HepG2 (cell line): ENCODE results near the gene FAM53B.

Experiments
- ETV5 ChIP-seq: IDR thresholded peaks from 2 replicates; pipeline ENCODE4 v1.6.1; 2018; ENCODE audit warnings: missing biosample characterization, missing genetic modification reagents, inconsistent platforms, borderline replicate concordance
- EZH2 ChIP-seq: conservative IDR thresholded peaks from 2 replicates; pipeline ENCODE4 v1.6.1; 2012; ENCODE audit warnings: mild to moderate bottlenecking, low read depth, low read length, moderate library complexity
- GPN1 ChIP-seq: sonication (generic); formaldehyde crosslinking; IDR thresholded peaks from 2 replicates; pipeline ENCODE4 v1.5.1; 2020; ENCODE audit warnings: missing genetic modification reagents, borderline replicate concordance
- KLF12 ChIP-seq: sonication (generic); formaldehyde crosslinking; IDR thresholded peaks from 2 replicates; pipeline ENCODE4 v1.4.0; 2020; ENCODE audit warnings: missing genetic modification reagents, borderline replicate concordance
- NR3C1 ChIP-seq: sonication (generic); formaldehyde crosslinking; IDR thresholded peaks from 2 replicates; pipeline ENCODE4 v1.4.0; 2020; ENCODE audit warnings: missing genetic modification reagents
- PPARG ChIP-seq: conservative IDR thresholded peaks from 2 replicates; pipeline ENCODE4 v1.6.1; 2016; ENCODE audit warnings: missing biosample characterization, missing genetic modification reagents
- TCF7L2 ChIP-seq: IDR thresholded peaks from 2 replicates; pipeline ENCODE4 v1.6.1; 2011; ENCODE audit warnings: mild to moderate bottlenecking, low read depth, low read length, moderate library complexity
- ZFP36 ChIP-seq: fragments of 150-350 bp; IDR thresholded peaks from 2 replicates; pipeline ENCODE4 v1.6.1; 2018; ENCODE audit warnings: borderline replicate concordance, low read length, low read depth; ENCODE audit not compliant: partially characterized antibody
- TF ChIP-seq, protein P1 (sequence below): sonication (generic); formaldehyde crosslinking; IDR thresholded peaks from 2 replicates; pipeline ENCODE4 v1.4.0; 2020; ENCODE audit warnings: missing genetic modification reagents, mild to moderate bottlenecking, borderline replicate concordance
- TF ChIP-seq, protein P2 (sequence below): sonication (generic); formaldehyde crosslinking; IDR thresholded peaks from 2 replicates; pipeline ENCODE4 v1.5.0; 2020; ENCODE audit warnings: mild to moderate bottlenecking, missing genetic modification reagents, moderate library complexity
- TF ChIP-seq, protein P3 (sequence below): sonication (generic); formaldehyde crosslinking; IDR thresholded peaks from 2 replicates; pipeline ENCODE4 v1.4.0; 2020; ENCODE audit warnings: mild to moderate bottlenecking, missing genetic modification reagents
- TF ChIP-seq, protein P4 (sequence below): sonication (generic); formaldehyde crosslinking; IDR thresholded peaks from 2 replicates; pipeline ENCODE4 v1.8.1; 2023; ENCODE audit warnings: missing genetic modification reagents, inconsistent platforms, borderline replicate concordance

DNA sequence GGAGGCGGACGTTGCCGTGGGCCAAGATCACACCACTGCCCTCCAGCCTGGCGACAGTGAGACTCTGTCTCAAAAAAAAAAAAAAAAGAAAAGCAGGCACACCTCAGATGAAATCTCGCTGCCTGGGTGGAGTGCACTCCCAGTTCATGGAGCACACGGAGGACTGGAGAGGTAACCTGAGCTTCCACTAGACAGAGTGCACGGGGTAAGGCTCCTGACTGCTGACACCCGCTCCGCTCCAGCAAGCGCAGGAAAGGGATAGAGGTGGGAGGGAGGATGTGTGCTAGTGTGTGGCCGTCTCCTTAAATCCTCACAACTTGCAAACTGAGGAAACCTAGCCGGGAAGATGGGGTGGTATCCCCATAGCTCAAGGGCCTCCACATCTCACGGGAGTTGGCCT lies 50.8 kb downstream of the FAM53B start:
- TF ChIP-seq PPARG (CRISPR knock-in tag) = no peak
- TF ChIP-seq ETV5 (CRISPR knock-in tag) = no peak
- TF ChIP-seq EZH2 = no peak
- TF ChIP-seq KLF12 = no peak
- TF ChIP-seq, protein P1, sequence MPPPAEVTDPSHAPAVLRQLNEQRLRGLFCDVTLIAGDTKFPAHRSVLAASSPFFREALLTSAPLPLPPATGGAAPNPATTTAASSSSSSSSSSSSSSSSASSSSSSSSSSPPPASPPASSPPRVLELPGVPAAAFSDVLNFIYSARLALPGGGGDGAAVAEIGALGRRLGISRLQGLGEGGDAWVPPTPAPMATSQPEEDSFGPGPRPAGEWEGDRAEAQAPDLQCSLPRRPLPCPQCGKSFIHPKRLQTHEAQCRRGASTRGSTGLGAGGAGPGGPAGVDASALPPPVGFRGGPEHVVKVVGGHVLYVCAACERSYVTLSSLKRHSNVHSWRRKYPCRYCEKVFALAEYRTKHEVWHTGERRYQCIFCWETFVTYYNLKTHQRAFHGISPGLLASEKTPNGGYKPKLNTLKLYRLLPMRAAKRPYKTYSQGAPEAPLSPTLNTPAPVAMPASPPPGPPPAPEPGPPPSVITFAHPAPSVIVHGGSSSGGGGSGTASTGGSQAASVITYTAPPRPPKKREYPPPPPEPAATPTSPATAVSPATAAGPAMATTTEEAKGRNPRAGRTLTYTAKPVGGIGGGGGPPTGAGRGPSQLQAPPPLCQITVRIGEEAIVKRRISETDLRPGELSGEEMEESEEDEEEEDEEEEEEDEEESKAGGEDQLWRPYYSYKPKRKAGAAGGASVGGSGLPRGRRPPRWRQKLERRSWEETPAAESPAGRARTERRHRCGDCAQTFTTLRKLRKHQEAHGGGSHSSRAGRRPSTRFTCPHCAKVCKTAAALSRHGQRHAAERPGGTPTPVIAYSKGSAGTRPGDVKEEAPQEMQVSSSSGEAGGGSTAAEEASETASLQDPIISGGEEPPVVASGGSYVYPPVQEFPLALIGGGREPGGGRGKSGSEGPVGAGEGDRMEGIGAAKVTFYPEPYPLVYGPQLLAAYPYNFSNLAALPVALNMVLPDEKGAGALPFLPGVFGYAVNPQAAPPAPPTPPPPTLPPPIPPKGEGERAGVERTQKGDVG (CRISPR knock-in tag) = no peak
- no peak for TF ChIP-seq ZFP36
- no peak for TF ChIP-seq NR3C1
- TF ChIP-seq, protein P2, sequence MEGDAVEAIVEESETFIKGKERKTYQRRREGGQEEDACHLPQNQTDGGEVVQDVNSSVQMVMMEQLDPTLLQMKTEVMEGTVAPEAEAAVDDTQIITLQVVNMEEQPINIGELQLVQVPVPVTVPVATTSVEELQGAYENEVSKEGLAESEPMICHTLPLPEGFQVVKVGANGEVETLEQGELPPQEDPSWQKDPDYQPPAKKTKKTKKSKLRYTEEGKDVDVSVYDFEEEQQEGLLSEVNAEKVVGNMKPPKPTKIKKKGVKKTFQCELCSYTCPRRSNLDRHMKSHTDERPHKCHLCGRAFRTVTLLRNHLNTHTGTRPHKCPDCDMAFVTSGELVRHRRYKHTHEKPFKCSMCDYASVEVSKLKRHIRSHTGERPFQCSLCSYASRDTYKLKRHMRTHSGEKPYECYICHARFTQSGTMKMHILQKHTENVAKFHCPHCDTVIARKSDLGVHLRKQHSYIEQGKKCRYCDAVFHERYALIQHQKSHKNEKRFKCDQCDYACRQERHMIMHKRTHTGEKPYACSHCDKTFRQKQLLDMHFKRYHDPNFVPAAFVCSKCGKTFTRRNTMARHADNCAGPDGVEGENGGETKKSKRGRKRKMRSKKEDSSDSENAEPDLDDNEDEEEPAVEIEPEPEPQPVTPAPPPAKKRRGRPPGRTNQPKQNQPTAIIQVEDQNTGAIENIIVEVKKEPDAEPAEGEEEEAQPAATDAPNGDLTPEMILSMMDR = no peak
- TF ChIP-seq, protein P3, sequence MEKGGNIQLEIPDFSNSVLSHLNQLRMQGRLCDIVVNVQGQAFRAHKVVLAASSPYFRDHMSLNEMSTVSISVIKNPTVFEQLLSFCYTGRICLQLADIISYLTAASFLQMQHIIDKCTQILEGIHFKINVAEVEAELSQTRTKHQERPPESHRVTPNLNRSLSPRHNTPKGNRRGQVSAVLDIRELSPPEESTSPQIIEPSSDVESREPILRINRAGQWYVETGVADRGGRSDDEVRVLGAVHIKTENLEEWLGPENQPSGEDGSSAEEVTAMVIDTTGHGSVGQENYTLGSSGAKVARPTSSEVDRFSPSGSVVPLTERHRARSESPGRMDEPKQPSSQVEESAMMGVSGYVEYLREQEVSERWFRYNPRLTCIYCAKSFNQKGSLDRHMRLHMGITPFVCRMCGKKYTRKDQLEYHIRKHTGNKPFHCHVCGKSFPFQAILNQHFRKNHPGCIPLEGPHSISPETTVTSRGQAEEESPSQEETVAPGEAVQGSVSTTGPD (CRISPR knock-in tag) = no peak
- TF ChIP-seq, protein P4, sequence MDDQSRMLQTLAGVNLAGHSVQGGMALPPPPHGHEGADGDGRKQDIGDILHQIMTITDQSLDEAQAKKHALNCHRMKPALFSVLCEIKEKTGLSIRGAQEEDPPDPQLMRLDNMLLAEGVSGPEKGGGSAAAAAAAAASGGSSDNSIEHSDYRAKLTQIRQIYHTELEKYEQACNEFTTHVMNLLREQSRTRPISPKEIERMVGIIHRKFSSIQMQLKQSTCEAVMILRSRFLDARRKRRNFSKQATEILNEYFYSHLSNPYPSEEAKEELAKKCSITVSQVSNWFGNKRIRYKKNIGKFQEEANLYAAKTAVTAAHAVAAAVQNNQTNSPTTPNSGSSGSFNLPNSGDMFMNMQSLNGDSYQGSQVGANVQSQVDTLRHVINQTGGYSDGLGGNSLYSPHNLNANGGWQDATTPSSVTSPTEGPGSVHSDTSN (CRISPR knock-in tag) = no peak
- no peak for TF ChIP-seq GPN1 (CRISPR knock-in tag)
- TF ChIP-seq TCF7L2 = no peak
